Ramos (cell line): ENCODE data around the gene STAMBPL1.

ENCODE experiments used
- in situ Hi-C: fragments of 300-500 bp; cut with MboI; formaldehyde crosslinking; loops from one replicate; pipeline ENCODE4 v1.14.3; 2022; ENCODE audit warnings: low sequenced_read_pairs; ENCODE audit not compliant: unreplicated experiment

Gene STAMBPL1

DNA sequence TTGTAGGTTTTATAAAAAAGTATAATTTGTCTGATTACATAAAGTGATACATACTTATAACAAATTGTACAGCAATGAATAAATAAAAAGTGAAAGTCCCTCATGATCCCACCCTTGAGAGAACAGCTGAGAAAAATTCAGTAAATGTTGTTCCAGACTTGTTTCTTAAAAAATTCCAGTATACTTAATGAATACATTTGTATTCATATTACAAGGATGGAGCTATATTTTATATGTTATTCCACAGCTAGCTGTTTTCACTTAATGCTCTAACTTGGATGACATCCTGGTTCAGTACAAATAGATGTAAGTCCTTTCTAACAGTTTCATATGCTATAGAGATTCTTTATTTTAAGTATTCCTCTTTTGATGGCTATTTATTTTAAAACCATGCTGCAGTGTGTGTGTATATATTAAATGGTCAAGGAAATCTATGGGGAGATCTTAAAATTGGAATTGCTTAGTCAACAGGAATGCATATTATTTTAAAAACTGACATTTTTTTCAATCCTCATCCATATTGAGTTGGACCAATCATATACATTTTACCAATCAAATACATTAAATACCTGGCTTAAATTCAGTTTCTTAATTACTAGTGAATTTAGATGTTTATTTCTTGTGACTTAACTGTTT lies 8.9 kb downstream of the STAMBPL1 start:
- in situ Hi-C loops = loop anchor here (25.0 kb wide), 4 partner anchors 502 to 1802 kb away; partner anchors contain the start of genes GLUD1, PANK1 and SHLD2

DNA sequence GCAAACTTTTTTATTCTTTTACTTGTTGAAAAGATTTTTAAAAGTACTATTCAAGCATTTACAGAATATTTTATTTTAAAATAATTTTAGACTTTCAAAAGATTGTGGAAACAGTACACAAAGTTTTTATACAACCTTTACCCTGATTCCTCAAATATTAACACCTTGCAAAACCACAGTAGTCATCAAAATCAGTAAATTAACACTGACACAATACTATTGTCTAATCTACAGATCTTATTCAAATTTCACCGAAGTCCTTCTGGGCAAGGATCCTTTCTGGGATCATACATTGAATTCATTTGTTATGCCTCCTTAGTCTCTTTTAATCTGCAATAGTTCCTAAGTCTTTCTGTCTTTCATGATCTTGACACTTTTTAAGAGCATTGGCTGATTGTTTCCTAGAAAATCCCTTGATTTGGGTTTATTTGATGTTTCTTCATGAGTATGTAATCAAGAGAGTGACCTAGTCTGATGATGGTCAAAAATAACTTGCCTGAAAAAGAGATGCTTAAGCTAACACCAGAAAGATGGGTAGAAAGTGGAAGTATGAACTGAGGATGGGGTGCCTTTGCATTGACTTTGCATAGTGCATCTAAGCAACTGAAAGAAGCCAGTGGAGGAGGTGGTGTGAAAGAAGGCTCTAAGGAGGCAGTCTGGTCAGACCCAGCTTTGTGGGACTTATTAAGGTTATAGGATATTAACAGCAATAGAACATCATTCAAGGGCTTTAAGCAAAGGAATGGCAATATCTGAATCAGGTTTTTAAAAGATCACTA lies 9.7 kb downstream of the STAMBPL1 start:
- in situ Hi-C loops = loop anchor here (25.0 kb wide), 4 partner anchors 502 to 1802 kb away; partner anchors contain the start of genes GLUD1, PANK1 and SHLD2

DNA sequence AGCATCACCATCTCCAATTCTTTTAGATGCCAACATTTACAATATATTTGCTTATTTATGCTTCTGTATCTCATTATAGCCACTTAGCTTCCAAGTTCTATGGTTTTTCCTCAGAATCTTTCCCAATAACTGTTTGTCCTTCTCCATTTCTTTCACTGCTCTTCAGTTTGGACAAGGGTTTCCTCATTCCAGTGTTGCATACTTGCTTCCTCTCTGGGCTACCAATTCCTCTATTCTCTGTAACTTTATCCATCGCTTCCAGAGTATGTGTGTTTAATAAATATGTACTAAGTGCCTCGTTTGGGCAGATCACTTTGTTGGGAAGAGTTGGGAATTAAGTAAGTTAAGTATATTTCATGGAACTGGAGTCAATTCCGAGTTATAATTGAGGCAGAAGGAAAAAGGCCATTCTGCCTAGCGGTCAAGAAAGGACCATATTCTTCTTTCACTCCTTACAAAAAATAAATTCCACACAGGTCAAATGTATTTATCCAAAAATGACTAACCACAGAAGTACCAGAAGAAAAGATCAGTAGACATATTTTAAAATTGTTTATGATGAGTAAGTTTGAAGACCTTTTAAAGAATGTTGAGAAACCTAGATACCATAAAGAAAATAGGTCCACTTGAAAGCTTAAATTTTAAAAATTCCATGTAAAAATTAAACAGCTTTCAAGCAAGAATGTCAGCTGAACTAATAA lies 10.8 kb downstream of the STAMBPL1 start:
- in situ Hi-C loops = loop anchor here (25.0 kb wide), 4 partner anchors 504 to 1804 kb away; partner anchors contain the start of genes GLUD1, PANK1 and SHLD2

DNA sequence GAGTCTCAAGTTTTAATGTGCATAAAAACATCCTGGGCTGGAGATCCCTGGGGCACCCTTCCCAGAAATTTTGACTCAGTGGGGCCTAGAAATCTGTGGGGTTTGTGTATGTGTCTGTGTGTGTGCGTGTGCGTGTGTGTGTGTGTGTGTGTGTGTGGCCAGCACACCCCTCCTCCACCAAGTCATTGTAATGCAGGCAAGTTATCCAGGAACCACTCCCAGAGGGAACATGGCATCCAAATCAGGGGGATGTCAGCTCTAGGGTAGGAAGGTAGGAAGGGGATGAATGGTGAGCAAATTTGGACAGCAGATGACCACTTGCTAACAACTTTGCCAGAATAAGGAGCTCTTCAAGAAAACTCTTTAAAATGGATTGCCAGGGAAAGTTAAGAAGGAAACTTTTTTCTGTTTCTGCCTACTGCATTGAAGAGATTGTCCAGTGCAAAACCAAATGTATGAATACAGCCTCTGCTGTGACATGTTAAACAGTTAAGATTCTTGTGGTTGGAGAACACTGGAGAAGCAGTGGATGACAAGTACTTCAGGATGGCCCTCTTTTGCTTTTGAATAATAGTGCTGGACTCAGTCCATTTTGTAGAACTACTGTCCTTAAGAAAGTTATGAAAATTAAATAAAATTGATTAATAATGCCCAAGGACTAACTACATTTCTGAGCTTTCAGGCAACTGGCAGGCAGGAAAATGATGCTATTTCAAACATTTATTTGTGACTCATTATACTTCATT lies 12.3 kb downstream of the STAMBPL1 start:
- in situ Hi-C loops = loop anchor here (25.0 kb wide), 4 partner anchors 505 to 1805 kb away; partner anchors contain the start of genes GLUD1, PANK1 and SHLD2

DNA sequence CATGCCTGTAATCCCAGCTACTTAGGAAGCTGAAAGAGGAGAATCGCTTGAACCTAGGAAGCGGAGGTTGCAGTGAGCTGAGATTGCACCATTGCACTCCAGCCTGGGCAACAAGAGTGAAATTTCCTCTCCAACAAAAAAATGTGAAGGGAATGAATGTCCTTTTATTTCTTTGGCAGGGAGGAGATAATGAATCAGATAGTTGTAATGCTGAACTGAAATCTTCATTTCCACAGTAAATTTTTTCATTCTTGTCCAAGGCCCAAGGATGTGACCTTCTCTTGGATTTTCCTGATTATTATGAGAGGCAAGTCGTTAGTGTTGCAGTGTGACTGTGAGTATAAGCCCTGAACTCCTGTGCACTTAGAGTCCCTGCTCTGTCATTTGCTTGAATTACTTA lies 13.6 kb downstream of the STAMBPL1 start:
- in situ Hi-C loops = loop anchor here (25.0 kb wide), 4 partner anchors 506 to 1806 kb away; partner anchors contain the start of genes GLUD1, PANK1 and SHLD2

- in situ Hi-C loops = loop anchor here (25.0 kb wide), 4 partner anchors 508 to 1808 kb away; partner anchors contain the start of genes GLUD1, PANK1 and SHLD2
These were observed 15.2 kb downstream of the STAMBPL1 start for GRCh38 chr10:88895250-88895649.

DNA sequence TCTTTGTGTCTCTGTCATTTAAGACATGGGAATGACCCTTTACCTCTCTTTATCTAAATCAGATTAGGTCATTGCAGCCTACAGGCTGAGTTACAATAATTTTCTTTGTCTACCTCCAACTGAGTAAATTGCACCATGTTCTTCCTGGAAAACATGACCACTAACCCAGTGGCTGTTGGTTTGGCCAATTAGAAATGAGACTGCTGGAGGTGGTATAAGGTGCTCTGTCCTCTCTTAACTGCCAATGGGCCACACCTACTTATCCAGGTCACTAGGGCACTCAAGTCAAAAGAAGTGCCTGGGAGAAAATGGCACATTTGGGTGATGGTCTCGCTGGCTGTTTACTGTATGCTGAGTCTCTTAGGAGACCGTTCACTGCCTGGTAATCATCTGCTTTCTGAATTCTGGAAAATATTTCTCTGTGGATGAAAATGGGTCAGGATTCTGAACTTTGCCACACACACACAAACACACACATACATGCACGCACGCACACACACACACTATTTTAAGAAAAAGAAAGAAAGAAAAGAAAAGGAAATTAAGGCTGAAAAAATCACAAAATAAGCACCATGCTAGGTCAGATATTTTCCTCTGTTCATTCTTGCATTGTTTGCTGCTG lies 16.4 kb downstream of the STAMBPL1 start:
- in situ Hi-C loops = loop anchor here (25.0 kb wide), 4 partner anchors 509 to 1809 kb away; partner anchors contain the start of genes GLUD1, PANK1 and SHLD2

DNA sequence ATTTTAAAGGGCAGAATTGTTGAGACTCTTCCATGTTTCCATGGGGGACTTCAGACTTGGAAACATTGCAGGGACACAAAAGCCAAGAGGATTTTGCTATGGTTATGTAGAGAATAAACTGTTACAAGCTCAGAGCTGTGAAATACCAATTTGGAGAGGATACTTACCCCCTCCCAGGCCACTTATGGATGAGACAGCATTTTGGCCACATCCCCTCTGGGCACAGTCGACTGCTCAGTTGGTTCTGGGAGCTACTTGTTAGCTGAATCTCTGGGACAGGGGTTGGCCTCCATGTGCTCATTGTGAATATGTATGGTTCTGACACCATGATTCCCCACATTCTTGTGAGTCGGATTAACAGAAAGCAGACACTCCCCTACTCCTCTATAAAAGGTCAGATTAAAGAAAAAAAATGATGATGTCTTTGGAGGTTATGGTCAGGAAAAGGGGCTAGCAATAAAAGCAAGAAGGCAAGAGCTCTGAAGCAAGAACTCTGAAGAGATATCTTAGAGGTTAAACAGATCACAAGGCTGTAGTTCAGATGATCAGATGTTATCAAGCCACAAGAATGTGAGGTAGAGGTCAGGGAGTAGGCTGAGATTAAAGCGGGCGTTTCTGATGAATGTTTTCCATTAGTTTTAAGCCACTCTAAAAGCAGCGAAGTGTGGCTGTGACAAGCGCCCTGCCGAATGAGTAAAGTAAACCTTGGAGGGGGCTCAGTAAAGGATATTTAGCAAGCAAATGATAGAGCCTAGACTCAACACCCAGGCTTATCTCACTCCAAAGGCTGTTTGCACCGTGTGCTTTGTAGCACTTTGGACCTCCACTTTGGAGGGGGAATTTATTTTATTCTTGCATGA lies 17.2 kb downstream of the STAMBPL1 start:
- in situ Hi-C loops = loop anchor here (25.0 kb wide), 4 partner anchors 510 to 1810 kb away; partner anchors contain the start of genes GLUD1, PANK1 and SHLD2

- in situ Hi-C loops = loop anchor here (25.0 kb wide), 4 partner anchors 511 to 1811 kb away; partner anchors contain the start of genes GLUD1, PANK1 and SHLD2
These were observed 18.7 kb downstream of the STAMBPL1 start for GRCh38 chr10:88898727-88899126.

- in situ Hi-C loops = loop anchor here (25.0 kb wide), 4 partner anchors 513 to 1813 kb away; partner anchors contain the start of genes GLUD1, PANK1 and SHLD2
These were observed 19.8 kb downstream of the STAMBPL1 start for GRCh38 chr10:88899886-88900285.

DNA sequence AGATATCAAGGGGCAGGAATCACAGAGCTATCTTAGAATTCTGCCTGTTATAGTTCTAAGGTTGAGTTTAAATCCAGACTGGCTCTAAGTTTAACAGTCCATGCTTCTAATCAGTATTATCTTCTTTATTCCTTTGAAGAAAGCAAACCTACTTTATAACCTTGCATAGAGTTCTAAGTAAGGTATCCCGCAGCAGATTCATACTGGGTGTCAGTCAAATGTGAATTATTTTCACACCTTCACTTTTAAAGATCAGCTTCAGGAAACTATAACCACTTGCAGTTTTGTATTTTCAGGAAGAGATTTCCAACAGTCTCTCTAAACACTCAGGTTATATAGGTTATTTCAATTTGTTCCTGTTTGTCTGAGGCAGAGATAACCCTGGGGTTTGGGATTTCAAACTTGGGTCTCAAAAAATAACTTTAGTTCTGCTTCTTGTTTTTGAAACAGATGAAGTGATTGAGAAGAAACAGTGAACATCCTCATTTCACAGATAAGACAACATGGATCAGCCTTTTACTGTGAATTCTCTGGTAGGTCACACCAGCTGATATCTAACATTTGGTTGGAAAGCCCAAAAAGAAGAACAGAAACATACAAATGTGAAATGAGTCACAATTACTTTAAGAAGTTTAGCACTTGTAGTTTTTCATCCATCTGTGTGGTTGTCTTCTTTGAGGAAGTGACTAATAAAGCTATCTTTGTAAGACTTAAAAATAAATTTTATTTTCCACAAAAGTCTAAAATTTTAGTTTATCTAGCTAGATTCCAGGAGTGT lies 21.4 kb downstream of the STAMBPL1 start:
- in situ Hi-C loops = no loop called here

DNA sequence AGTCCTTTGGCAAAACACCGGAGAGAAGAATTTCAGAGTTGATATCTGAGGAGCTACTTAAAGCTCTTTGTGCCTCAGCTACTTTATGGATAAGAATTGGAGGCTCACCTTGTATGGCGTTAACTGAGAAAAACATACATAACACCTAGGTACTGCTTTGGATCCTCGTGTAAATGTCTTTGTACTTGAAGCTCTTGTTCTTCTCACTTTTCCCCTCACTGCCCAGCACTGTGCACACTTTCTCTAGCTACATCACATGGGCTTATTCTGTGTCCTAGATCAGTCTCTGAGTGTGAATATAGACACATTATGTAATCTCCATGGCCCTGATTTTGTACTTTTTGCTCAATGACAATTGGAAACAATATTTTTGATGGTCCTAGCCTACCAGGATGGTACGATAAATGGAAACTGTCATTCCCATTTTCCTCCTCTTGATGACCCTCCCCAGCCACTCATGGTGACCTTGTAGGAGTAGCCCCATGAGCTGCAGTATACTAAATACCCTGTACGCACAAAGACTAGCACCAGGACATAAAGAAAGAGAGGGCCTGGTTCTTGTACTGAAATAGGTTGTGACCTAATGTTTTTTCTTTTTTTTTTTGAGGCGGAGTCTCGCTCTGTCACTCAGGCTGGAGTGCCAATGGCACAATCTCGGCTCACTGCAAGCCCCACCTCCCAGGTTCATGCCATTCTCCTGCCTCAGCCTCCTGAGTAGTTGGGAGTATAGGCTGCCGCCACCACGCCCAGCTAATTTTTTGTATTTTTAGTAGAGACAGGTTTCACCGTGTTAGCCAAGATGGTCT lies 22.1 kb downstream of the STAMBPL1 start:
- in situ Hi-C loops = no loop called here

DNA sequence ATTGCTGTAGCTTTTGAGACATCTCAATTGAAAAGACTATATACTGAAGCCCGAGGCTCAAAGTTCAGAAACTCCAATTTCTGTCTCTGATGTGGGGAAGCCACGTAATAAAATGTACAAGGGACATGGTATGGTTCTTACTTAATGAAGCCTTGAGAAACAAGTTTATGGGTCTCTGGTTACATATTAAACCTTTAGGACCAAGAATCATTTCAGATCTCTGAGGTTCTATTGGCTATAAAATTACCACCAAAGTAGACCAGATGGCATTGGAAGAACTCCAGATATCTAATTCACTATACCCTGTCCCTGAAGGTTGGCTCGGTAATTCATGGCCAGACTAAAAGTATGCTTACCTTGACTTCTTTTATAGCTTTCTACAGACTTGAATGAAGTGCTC lies 23.7 kb downstream of the STAMBPL1 start:
- in situ Hi-C loops = no loop called here

DNA sequence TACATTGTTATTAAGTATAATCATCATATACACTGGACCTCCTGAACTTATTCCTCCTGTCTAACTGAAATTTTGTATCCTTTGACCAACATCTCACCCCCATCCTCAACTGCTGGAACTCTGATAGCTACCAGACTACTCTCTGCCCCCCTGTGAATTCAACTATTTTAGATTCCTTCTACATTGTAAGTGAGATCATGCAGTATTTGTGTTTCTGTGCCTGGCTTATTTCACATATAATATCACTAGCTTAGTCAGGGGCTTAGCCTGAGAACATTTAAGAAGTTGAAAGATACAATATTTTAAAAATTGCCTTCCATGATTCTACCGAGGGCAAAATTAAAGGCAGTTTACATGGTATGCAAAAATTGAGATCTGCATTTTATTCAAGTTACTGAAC lies 26.9 kb downstream of the STAMBPL1 start:
- in situ Hi-C loops = no loop called here

- in situ Hi-C loops = no loop called here
These were observed 28.1 kb downstream of the STAMBPL1 start for GRCh38 chr10:88908194-88908593.

GRCh38 chr10:88911116-88911515 lies 31.1 kb downstream of the STAMBPL1 start:
- in situ Hi-C loops = no loop called here

DNA sequence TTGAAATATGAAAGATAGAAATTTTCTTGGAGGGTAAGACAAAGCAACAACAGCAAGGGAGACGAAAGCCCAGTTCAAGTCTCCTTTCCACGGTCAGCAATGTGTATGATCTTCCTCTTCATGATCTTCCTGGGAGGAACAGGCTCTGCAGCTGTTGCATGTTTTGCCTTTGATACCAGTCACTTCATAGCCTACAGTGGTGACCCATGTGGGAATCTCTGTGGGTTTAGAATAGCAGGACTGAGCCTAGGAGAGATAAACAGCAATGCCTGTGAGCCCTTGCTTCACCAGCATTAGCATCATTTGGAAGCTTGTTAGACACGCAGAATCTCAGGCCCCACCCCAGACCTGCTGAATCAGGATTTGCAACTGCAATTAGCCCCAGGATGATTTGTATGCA lies 31.8 kb downstream of the STAMBPL1 start:
- in situ Hi-C loops = no loop called here
